Esophagus squamous epithelium (tissue), 4 donors: ENCODE measurements around the gene MAOA.

Source experiments
- CTCF ChIP-seq, 6 experiments: fragments of 450-650 bp in 4 of 6; fragments of 200-600 bp in 2 of 6; sonication (generic) in 2 of 6; IDR thresholded peaks; one replicate each; pipeline ENCODE4 v1.5.1; 2016 to 2019; ENCODE audit warnings: antibody characterized with exemption in 6 of 6, mild to moderate bottlenecking in 4 of 6, moderate library complexity in 4 of 6
- POLR2A ChIP-seq, 4 donors: fragments of 450-650 bp; IDR thresholded peaks; one replicate each; pipeline ENCODE4 v1.6.1; 2017; ENCODE audit warnings: antibody characterized with exemption in 4 of 4, mild to moderate bottlenecking in 4 of 4, moderate library complexity in 3 of 4

- TF ChIP-seq CTCF (IDR thresholded peaks at IDR 0.05) = no peak
- no peak for TF ChIP-seq POLR2A (IDR thresholded peaks at IDR 0.05)
These were observed 8.2 kb downstream of the MAOA start for GRCh38 chrX:43664258-43664657.
